NCI-H2196 (cell line): ENCODE measurements around the gene SELENOK.
A peak's percentile ranks its signal among the peaks of the same experiment; 100 is the strongest.
"Not testable (repeated sequence)": the region's sequence is repeated elsewhere in the genome, so short reads cannot be mapped to it uniquely, and the experiment has no call there.

Experiments
- DNase-seq: peaks from one replicate; lab custom pipeline; 2025; ENCODE audit not compliant: unreplicated experiment; lab: John Stamatoyannopoulos, UW

SELENOK gene

DNA sequence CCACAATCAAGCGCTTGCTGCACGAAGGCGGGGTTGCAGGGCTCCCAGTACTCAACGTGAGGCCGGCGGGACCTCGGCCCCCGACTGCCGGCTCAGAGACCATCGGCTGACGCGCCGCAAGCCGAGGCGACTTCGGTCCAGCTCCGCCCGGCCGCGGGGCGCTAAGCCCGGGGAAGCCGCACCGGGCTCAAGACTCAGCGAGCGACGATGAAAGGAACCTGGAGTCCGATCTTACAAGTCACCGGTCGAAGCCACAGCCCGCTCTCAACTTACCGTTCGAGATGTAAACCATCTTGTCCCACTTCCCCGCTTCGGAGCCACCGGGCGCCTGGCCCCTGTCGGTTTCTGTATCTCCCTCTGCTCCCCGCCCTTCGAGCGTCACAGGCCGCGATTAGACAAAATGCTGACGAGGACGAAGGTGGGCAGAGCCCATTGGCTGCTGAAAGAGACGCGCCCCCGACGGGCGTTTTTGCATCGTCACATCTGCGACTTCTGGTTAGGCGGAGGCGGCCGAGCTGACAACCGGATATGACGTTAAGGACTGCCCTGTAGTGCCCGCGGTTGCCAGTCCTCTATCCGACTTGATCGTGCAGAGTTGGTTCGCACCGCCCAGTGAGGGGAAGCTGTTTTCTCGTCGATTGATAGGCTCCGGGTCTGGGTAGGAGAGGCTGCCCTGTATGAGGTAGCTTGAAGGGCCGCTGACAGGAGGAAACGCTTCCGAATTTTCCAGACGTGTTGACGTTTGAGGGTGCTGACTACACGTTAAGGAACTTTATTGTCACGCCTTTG, at the start of gene SELENOK:
Gene SELENOK, minus strand, starts transcription at position 363 of the 789 bp plus-strand sequence.
- peak; percentile 93 for DNase-seq

DNA sequence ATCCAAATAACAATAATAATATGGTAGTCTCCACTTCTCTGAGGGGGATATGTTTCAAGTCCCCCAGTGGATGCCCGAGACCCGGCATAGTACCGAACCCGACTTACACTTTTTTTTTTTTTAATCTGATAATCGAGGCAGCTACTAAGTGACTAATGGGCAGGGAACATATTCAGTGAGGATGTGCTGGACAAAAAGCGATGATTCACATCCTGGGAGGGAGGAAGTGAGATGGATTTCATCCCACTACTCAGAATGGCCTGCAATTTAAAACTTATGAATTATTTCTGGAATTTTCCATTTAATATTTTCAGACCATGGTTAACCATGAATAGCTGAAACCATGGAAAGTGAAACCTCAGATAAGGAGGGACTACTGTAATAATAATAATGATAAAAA, 49.5 kb upstream of the SELENOK start:
- no peak for DNase-seq

DNA sequence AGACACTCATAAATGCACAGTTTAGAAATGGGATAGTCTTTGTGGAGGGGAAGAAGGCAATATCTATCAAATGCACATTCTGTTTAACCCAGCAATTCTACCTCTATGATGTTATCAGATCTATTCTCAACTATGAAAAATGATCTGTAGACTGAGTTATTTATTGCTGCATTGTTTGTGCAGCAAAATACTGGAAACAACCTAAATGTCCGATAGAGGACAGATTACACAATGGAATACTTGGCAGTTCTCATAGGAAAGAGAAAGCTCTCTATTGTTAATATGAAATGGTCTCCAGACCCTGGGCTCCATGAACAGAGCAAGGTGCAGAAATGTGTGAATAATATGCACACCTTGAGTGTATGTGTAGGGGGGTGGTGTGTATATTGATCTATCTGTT, 49.0 kb upstream of the SELENOK start:
- no peak for DNase-seq

DNA sequence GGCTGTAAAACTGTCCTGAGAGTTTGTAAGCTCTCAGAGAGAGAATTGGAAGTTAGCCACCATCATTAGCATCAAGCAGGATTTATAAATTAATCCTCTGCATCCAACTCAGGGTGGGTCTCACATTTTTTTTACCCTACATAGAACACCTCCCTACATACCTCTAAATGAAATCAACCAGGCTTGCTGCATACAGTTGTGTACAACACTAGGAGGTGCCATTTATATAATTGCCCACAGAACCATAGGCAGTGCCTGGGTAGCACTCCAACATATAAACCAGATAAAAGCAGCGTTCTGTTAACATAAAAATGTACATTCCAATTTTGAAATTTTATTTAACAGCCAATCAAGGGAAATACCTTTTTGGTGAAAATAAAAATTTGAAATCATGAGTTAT, 48.2 kb upstream of the SELENOK start:
- DNase-seq: no peak

DNA sequence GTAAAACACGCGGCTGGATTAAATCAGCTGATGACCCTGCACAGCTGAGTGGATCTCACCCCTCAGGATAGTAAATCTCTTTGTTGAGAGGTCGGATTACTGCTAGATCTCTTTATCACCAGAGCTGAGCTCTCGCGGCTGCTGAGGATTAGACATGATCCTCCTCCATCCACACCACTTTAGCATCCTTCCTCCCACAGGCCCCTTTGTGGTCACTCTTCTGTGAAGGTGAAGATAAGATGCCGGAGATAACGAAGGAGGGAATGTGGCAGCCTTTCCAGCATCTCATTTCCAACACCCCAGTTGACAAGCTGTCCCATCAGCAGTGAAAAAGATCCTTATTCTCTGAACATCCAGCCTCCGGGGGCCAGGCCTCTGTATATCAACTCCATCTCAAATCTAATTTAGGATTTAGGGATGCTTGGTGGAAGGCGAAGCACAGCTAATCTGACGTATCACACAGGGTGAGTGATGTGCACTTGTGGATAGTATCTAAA, 47.5 kb upstream of the SELENOK start:
- DNase-seq: no peak

DNA sequence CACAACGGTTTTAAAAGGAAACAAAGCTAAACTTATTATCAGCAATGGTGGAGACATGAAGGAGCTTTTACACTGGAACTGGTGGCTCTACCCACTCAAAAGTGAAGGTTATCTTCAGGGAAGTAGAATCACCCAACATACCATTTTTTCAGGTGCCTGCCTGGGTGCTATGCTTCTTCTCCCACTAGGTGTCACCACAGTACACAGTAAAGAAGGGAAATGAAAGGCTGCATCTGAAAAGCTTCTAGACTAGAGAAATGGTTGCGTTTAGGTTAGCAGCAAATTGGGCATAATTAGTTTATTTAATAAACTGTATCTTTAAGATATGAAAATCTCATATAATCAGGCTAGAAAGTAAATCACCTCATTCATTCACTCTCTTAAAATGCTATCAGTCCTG, 47.0 kb upstream of the SELENOK start:
- peak; percentile 43 for DNase-seq

DNA sequence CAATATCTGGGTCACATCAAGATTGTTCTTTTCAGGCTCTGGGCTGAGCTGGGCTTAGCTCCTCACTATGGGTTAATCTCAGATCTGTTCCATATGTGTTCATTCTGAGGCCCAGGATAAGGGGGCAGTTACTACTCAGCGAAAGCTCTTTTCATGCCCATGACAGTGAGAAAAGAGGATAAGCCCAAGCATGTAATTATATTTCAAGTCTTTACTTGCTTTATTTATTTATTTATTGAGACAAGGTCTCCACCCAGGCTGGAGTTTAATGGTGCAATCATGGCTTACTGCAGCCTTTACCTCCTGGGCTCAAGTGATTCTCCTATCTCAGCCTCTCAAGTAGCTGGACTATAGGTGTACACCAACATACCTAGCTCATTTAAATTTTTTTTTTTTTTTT, 44.7 kb upstream of the SELENOK start:
- no peak for DNase-seq

DNA sequence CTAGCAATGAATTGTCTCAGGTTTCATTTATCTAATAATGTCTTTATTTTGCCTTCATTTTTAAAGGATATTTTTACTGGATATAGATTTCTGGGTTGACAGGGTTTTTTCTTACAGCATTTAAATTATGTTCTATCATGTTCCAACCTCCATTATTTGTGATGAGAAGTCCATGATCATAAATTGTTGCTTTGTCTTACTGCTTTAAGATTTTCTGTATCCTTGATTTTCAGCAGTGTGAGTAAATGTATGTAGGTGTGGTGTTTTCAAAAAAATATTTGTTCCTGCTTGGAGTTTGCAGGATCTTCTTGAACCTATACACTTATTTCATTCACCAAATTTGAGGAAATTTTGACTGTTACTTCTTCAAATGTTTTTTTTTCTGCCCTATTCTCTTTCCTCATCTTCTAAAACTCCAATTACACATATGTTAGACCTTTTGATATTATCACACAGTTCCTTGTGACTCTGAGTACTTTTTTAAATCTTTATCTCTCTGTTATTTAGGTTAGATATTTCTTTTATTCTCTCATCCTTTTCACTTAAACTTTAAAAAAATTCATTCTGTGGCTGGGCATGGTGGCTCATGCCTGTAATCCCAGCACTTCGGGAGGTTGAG, 43.7 kb upstream of the SELENOK start:
- DNase-seq: no peak

DNA sequence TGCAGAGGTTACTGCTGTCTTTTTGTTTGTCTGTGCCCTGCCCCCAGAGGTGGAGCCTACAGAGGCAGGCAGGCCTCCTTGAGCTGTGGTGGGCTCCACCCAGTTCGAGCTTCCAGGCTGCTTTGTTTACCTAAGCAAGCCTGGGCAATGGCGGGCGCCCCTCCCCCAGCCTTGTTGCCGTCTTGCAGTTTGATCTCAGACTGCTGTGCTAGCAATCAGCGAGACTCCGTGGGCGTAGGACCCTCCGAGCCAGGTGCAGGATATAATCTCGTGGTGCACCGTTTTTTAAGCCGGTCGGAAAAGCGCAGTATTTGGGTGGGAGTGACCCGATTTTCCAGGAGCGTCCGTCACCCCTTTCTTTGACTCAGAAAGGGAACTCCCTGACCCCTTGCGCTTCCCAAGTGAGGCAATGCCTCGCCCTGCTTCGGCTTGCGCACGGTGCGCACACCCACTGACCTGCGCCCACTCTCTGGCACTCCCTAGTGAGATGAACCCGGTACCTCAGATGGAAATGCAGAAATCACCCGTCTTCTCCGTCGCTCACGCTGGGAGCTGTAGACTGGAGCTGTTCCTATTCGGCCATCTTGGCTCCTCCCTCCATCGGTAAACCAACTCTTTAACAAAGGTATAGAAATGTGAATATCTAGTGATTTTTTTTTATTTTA, 35.7 kb upstream of the SELENOK start:
- DNase-seq: not testable (repeated sequence)

DNA sequence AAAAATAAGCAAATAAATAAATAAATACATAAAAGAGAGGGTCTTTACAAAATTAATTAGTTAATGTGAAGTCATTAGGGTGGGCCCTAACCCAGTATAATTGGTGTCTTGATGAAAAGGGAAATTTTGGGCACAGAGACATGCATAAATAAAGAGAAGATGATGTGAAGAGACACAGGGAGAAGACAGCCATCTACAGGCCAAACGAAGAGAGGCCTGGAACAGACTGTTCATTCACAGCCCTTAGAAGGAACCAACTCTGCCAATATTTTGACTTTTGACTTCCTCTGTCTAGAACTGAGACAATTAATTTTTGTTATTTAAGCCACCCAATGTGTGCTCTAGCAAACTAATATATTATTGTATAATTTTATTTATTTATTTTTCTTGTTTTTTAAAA, 29.6 kb upstream of the SELENOK start:
- no peak for DNase-seq

DNA sequence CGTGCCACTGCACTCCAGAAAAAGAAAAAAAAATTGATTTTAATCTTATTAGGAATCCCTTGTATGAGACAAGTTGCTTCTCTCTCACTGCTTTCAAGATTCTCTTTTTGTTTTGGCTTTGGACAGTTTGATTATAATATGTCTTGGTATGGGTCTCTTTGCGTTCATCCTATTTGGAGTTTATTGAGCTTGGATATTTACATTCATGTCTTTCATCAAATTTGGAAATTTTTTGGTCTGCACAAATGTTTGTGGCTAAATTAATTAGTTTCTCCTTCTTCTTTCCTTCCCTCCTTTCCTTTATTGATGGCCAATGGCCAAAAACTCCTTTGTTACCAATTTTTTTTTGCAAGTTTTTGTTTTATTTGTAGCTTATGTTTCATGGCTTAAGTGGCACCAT, 28.1 kb upstream of the SELENOK start:
- no peak for DNase-seq

DNA sequence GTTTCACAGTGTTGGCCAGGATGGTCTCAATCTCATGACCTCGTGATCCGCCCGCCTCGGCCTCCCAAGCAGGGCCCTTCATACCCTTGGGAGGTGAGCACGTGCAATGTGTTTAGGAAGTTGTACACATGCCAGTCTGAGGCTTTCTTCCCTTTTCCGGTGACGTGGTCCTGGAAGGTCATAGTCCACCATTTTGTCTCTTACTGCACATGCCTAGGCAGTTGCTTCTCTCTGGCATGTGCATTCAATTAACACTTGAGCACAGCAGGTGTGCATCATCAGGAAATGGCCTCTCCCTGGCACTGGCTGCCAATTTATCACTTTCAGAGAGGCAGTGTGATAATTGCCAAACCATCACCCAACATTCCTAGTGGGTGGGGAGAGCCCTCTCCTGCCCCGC, 21.7 kb upstream of the SELENOK start:
- DNase-seq: no peak

DNA sequence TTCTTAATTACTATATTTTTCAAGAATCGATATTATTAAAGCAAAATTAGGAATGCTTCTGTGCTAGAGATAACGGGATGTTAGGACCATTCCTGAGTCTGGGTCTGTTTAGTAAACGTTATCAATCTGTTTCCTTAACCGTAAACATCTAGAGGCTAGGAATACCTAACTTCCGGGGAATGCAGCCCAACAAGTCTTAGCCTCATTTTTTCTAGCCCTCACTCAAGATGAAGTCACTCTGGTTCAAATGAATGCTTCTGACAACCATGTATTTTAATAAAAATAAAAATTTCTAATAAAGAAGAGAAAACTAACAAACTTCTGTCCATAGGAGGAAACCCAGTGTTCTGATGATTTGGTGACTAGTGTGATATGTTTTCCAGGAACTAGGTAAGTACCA, 11.1 kb upstream of the SELENOK start:
- no peak for DNase-seq

DNA sequence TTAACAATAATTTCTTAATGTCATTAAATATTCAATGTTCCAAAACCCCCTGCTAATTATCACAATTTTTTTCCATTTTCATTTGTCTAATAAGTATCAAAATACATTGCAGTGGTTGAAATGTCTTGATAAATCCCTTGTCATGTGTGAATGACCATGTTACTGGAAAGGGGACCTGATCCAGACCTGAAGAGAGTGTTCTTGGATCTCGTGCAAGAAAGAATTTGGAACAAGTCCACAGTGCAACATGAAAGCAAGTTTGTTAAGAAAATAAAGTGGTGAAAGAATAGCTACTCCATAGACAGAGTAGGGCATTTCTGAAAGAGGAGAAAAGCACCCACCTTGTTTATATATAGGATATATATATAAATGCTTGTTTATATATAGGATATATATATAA, 10.4 kb upstream of the SELENOK start:
- no peak for DNase-seq

DNA sequence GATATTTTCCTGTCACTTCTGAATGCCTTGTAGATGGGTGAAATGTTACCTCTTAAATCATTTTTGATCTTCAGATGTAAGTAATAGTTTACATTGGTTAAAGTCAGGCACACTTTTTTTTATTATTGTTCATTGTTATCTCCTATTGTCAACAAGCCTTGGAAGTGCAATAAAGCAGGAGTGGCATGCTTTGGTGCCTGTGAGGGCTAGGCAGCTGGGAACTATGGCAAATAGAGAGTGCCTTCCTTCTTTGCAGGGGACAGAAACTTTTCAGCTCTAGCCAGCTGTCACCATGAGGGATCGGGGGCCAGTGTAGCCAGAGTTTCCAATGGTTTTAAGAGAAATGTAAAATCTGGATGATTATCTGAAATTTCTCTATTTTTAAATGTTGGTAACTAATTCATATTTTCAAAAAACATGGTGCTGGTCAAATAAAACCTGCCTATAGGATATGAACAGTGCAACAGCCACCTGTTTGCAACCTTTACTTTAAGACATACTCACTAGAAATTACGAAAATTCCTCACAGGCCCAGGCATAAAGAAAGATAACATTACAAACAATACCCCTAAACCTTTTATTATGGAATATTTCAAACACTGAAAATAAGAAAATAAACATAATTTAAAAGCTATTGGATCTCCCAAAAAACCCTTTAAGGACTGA, 9.1 kb upstream of the SELENOK start:
- no peak for DNase-seq

DNA sequence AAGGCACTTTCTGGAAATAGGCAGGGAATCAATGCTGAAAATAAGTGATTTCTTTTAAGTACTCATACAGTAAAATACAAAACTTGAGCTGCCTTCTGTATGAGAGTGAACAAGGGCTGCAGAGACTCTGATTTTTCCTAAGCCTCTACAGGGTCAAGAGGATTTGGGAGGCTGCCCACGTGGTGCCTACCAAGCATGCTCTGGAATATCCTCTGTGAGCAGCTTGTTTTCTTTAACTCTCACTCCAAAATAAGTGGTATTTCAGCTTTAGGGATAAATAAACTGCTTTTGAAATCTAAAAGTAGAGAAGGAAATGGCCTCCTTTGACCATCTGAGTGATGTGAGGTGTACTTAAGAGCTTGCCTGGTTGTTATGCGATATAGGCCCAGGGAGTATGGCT, 8.1 kb upstream of the SELENOK start:
- DNase-seq: no peak

DNA sequence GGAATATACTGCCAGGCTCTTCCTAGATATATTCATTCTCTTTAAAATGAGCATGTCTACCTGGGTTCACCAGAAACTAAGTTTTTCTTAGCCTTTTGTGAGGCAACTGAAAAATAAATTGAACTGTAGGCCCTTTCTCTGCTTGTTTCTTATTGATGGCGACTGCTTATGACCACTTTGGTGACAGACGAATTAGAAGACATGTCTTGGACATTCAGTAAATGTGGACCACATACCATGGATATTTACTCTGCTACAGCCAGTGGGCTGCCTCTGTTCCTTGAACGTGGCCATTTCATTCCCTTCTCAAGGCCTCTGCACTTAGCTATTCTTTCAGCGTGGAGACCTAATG, 603 bp upstream of the SELENOK start:
- DNase-seq: no peak

DNA sequence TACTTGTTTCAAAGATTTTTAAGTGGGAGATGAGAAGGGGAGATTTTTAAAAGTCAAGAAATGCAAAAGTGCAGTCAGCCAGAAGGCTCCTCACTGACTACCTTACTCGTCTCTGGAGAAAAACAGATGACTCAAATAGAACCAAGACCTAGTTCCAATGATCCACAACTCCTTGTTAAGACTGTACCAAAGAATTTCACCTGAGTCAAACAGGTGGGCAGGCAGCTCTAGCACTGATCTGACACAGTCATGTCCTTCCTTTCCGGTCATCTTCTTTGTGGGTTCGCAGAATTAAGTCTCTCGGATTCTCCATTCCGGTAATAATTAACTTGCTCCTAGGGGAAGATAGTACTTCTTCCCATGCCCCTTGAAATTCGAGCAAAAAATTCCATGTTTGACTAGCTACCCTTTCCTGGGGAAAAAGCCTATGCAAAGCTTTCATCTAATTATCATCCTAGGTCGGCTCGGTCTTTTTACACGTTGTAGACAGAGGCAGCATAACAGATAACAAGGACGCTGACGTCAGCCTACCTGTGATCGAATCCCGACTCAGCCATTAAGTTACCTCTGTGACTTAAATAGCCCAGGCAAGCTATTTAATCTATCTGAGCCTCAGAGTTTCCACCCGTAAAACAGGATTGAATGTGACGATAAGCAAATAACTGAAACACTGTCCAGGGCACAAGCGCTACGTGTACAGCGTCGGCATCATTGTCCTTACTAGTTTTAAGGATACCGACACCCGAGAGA, 758 bp downstream of the SELENOK start:
- DNase-seq: peak; percentile 17

DNA sequence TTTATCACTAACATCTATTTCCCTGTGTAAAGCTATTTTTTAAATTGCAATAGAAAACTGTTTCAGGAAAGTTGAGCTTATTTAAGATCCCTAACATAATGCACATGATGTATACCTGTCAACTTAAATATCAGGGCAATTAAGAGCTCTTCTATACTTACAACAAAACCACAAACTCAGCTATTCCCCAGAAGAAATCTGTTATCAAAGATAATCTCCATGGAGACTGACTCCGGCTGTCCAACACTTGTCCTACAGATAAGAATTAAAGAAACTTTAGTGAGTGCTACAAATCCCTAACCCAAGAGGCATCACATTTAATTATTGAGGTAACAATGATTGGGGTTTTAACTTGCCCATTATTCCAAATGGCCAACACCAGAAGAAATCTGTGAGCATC, 3.4 kb downstream of the SELENOK start:
- no peak for DNase-seq

DNA sequence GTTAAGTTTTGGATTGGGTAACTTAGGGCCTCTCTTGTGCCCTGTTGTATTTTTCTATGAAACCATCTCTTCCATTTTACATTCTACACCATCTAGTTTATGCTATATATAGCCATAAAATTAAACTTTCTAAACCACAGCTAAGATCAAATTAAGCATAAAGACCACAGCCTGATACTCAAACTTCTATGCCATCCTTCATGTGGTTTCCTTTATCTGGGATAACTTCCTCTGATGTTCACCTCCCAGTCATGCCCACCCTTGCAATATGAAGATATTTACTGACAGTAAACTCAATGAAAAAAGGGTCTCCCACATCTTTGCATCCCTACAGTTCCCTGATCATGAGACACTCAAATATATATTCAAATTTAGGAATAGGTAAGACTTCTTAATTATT, 4.2 kb downstream of the SELENOK start:
- no peak for DNase-seq

DNA sequence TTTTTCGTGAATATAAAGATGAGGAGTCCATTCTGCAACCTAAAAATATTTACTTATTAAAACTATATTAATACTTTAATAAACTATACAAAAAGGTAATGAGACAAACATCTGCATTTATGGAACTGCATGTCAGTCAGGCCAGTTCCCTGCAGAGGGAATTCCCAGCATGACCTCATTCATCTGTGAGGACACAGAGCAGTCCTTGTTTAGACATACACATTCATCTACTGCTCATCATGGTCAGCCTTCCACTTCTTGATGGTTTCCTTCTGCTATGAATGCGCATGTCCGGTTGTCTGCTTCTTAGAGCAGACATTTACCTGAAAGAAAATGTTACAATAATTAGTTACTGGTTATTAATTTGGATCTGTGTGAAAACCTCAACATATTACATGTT, 6.4 kb downstream of the SELENOK start:
- DNase-seq: no peak
